Lung microvascular endothelial cell (primary cell): Measurements from ENCODE around the gene MTHFSD. TPM values are rescaled to one million over a fixed set of nuclear protein-coding genes. Genes with fewer than 3 reads are reported as not detected.
A peak's percentile ranks its signal among the peaks of the same experiment; 100 is the strongest.

Source experiments
- DNase-seq, 2 donors: peaks; one replicate each; pipeline versions ENCODE4 v3.0.0 to v3.0.0-alpha.2; 2010; ENCODE audit warnings: low read depth in 2 of 2
- total RNA-seq: library from RNA; depleted of rRNA; stranded (reverse); fragments of >200 nt; gene quantifications from 2 replicates; pipeline ENCODE4 v1.2.1, GENCODE V29; 2014

Gene MTHFSD
- total RNA-seq, 1 donor from 2014 or later, result 7.1 TPM

DNA sequence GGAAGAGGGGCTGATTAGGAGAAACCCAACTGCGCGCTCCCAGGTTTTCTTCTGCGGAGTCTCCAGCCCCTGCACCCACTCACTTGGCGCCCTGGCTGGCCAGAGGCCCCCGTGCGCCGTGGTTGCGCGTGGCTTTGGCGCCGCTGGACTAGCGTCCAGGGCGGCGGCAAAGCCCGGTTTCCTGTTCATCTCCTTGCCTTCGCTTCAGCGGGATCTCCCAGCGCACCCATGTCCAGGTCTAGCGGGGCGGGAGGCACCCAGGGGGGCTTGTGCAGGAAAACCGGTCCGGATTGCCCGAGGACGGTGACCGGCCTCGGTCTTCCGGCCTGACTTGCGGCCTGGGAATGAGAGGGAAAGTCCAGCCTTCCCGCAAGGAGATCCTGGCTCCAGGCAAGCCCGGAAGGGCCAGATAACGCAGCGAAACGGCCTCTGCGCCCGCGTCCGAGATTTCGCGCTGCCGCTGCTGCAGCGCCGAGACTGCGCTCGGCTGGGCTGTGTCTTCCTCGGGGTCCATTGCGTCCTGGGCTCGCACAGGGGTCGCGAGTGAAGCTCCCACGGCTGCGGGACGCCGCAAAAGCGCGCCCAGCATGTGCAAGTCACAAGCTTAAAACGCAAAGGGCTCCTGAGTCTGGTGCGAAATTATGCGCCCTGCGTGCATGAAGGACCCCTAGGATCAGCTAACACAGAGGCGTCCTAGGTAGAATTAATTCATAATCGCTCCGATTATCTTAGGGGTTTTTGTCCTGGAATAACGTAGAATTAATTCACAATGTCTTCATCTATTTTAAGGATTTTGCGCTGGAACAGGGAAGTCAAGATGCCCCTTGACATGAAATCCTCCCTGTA, 39.0 kb downstream of the MTHFSD start:
- DNase-seq, result peak; percentile 18 to 75

DNA sequence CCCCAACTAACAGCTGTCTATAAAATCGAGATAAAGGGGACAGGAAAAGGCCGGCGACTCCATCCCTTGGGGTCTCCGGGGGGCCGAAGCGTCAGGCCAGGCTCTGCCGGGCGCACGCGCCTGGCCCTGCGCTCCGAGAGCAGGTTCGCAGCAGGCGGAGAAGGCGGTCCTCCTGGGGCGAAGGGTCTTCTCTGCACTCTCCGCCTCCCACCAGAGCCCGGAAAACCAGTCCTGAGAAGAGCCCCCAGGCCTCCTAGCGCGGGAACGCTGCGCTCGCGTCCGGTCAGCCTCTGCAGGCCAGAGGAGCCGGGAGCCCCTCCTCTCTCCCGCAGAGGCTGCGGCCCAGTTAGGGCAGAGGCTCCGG, 39.6 kb downstream of the MTHFSD start:
- DNase-seq, result peak in 1 of 2 donors; percentile 50

DNA sequence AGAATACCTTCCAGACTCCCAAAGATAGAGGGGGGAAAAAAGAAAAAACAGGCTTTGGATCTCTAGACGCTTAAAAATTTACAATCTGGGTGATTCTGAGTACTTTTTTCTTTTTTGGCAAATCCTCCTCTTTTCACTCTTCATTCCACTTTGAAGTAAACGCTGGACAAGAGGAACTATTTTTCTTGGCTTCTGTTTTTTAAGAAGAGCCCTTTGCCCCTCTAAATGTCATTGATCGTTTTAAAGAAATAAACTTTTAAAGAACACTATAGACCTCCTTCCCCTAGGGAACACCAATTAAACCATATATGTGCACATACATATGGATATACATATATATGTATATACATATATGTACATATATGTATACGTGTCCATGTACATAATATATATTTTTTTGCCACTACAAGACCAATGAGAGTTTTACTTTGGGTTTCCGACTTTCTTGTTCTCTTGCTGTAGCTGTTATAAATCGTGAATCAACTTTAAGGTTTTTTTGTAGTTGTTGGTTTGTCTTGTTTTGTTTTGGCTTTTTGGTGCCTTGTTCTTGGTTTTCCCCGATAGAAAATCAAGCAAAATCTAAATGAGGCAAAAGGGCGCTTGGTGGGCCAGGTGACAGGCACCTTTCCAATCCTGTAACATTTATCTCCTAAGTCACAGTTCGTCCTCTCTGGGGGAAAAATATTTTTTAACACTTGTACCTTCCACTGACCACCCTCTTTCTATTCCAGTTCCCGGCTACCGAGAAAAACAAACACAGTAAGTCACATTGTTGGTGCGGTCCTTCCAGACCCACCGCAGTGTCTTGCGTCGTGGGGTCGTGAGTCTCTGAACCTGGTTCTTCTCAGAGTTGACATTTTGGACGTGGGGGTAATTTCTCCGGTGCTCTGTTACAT, 40.3 kb downstream of the MTHFSD start:
- DNase-seq, result peak in 1 of 2 donors; percentile 40

DNA sequence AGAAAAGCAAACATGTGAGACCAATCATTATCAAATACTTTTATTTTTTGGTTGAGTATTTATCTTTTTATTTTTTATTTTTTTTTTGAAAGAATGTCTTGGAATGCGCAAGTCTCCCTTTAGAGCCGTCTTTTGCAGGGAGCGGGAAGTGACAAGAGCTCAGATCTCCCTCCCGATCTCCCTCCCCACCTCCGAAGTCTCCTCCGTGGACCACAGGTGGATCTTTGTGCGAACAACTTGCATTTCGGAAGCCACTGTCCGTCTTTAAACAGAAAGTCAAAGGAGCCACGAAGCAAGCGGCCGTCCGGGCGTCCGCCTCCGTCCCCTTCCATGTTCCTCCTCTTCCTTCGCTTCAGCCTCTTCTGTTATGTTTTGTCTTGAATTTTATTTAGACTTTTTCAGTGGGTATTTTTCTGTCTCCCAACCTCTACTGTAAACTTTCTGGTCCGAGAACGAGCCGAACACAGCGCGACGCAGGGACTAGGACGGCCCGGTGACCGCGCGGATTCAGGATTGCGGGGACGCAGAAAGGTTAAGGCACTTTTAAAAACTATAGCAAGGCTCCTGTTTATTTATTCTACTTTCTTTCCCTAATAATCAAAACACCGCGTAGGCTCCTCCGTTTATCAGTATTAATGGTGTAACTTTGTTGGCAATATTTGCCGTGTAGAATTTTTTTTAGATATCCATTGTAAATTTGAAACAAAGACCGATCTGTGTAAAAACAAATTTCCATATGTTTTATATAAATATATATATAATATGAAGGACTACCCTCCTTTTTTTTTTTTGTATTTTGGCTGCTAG, 41.4 kb downstream of the MTHFSD start:
- DNase-seq, result peak in 1 of 2 donors; percentile 24

DNA sequence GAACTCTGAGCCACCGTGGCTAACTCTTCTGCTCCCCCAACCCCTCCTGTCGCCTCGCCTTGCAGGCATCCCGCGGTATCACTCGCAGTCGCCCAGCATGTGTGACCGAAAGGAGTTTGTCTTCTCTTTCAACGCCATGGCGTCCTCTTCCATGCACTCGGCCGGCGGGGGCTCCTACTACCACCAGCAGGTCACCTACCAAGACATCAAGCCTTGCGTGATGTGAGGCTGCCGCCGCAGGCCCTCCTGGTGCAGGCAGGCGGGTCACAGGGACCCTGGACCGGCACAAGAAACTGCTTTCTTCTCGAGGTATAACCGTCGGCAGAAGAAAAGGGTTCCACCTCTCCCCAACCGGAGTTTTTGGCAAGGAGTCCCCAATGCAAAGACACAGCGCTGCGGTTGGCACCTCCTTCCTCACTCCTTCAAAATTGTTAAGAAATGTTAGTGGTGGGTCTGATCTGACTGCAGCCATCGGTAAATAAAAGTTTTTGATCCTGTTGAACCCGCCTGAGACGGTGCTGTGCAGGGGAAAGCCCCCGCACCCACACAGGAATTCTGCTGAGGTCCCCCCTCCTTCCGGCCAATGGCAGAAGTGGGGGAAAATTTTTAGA, 42.1 kb downstream of the MTHFSD start:
- DNase-seq, result peak in 1 of 2 donors; percentile 38

DNA sequence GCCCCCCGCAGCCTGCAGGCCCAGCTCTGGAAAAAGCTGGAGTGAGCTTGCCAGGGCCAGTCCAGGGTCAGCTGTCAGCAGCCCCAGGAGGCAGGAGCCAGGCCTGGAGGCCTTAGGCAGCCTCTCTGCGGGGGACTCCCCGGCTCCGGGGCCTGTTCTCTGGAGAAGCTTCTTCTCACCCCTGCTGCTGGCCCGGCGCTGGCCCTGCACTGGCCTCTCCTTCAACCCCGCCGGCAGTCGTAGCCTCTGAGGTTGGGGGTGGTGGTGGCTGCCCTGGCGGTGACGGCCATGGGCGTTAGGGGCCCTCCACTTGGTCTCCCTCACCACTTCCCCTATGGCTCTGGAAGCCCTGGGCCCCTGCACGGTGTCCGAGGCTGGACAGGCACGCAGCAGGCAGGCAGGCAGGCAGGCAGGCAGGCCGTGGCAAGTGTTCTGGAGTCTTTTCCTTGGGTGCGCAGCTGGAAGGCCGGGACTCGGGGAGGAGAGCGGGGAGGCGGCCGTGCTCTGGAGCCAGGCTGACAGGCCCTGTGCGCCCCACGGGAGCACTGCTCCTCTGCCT, 42.7 kb downstream of the MTHFSD start:
- DNase-seq, result peak in 1 of 2 donors; percentile 52

DNA sequence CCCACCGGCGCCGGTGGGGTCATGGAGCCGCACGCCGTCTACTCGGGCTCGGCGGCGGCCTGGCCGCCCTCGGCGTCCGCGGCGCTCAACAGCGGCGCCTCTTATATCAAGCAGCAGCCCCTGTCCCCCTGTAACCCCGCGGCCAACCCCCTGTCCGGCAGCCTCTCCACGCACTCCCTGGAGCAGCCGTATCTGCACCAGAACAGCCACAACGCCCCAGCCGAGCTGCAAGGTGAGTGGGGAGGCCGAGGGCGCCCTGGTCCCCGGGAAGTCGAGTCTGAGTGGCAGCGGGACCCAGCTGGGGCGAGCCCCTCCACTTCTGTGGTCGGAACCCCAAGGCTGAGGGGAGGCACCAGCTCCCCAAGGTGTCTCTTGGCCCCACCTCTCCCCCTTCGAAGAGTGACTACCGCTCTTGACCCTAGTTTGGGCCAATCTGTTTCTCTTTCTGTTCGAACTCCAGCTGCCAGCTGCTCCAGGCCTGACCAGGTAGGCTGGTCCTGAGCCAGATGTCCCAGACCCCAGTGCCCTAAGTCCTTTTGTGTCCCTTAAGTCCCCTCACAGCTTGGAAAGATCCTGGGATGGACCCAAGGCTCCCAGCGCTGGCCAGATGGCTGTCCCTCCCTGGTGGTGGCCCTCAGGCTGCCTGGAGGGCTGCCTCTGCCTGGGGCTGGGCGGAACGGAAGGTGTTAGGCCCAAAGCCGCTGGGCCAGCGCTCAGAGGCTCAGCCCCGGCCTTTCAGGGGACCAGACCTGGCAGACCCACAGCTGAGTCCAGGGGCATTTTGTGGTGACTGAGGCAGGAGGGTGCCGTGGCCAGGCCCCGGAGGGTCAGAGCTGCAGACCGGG, 43.5 kb downstream of the MTHFSD start:
- DNase-seq, result peak in 1 of 2 donors; percentile 53

DNA sequence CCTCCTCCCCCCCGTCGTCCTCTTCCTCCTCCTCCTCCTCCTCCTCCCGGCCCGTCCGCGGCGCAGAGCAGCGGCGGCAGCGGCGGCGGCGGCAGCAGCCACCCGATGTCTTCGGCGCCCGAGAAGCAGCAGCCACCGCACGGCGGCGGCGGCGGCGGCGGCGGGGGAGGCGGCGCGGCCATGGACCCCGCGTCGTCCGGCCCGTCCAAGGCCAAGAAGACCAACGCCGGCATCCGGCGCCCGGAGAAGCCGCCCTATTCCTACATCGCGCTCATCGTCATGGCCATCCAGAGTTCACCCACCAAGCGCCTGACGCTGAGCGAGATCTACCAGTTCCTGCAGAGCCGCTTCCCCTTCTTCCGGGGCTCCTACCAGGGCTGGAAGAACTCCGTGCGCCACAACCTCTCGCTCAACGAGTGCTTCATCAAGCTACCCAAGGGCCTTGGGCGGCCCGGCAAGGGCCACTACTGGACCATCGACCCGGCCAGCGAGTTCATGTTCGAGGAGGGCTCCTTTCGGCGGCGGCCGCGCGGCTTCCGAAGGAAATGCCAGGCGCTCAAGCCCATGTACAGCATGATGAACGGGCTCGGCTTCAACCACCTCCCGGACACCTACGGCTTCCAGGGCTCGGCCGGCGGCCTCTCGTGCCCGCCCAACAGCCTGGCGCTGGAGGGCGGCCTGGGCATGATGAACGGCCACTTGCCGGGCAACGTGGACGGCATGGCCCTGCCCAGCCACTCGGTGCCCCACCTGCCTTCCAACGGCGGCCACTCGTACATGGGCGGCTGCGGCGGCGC, 44.4 kb downstream of the MTHFSD start, which contains the start of gene FOXF1:
TSS of gene FOXF1 (plus strand) at position 63 of the 797 bp plus-strand sequence. CDS start at position 106, 43 bp downstream.
- DNase-seq, result peak; percentile 18 to 80

DNA sequence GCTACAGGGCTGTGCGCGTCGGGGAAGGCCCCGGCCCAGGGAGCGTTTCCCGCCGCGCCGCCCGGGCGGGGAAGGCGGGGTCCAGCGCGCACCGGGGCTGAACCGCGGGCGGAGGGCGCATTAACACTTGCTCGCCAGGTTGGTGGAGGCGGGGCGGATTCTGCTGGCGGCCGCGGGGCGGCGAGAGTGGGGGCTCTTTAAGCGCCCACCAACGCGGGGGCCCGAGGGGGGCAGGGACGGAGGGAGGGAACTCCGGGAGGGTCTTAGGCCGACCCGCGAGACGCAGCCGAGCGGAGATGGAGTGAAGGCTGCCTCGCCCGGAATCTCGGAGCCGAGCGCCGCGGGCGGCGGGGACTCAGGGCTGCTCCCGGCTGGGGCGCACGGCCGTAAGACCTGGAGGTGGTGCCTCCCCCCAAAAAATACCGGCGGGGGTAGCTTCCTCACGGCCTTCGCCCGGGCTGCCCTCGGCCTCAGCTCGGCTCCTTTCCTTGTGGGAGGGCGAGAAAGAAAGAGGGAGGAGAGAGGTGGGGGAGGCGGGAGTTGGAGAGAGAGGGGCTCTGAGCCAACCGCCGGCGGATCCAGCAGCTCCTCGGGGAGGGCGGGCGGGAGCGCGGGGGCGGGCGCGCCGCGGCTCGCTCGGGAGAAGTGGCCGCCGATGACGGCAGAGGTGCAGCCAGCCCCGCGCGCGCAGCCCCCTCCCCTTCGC, 45.1 kb downstream of the MTHFSD start:
- peak; percentile 30 to 93 for DNase-seq

DNA sequence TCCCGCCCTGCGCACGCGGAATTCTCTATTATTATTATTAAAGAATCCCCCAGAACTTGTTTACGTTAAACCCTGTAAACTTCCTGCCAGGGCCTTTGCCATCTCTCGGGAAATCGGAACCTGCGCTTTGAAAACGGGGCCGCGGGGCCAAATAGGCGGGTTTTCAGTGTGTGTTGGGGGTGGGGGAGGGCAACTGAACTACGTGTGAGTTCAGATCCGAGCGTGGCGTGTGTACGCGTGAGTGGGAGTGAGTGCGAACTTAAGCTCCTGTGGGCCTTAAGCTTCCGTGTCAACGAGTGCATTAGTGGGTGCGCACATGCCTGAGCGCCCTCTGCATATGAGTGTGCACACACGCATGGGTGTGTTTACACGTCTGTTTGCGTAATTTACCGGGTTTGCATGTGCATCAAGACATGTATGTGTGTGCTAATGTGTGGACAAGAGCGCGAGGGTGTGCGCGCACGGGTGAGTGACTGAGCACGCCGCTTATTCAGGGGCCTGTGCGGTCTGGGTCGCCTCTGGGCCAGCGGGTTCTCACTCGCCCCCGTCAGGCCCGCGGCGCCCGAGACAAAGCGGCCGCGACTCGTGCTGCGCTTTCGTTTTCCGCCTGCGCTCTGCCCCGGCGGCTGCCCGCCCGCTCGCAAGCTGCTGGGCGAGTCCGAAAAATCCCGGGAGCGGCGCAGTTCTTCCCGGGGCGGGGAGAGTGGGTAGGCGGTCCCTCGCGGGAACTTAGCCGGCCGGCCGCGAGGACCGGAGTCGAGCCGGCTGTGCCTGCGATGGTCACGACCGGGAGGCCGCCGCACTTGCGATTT, 45.9 kb downstream of the MTHFSD start:
- peak; percentile 82 to 91 for DNase-seq

DNA sequence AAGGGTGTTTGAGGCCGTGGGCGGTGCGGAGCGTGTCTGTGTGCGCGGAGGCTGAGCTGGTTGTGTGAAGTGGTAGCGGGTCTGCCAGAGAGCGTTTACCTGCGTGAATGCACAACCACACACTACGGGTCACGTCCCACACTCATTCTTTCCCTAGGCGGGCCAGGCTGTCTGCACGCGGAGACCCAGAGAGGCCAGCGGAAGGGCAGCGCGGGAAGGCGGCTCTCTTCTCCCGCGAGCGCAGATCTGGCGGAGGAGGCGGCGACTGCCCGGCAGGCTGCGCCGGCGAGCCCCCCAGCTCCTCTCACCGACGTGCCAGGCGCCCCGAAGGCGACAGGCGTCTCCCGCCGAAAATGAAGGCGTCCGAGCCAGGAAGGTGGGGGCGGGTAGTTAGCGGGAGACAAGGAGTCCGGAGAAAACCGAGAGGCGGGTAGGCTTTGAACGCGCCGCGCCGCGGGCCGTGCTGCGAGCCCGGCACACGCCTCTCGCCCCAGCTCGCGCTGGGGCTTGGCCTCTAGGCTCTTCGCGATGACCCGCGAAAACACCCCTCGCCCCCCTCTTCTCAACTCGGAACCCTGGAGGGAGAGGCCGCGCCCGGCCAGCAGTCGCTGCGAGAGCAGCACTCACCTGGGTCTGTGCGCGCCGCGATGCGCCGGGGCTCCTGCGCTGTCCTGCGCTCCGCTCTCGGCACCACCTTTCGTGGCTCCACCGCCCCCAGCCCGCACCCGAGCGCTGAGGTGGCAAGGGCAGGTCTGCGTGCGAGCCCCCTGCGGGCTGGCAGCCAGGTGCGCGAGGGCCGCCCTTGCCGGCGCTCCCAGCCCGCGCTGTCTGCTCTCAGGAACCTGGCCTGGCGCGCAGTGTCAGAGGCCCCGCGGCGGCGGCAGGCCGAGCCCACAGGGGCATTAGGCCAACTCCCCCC, 46.7 kb downstream of the MTHFSD start:
- DNase-seq, result peak; percentile 34 to 60

DNA sequence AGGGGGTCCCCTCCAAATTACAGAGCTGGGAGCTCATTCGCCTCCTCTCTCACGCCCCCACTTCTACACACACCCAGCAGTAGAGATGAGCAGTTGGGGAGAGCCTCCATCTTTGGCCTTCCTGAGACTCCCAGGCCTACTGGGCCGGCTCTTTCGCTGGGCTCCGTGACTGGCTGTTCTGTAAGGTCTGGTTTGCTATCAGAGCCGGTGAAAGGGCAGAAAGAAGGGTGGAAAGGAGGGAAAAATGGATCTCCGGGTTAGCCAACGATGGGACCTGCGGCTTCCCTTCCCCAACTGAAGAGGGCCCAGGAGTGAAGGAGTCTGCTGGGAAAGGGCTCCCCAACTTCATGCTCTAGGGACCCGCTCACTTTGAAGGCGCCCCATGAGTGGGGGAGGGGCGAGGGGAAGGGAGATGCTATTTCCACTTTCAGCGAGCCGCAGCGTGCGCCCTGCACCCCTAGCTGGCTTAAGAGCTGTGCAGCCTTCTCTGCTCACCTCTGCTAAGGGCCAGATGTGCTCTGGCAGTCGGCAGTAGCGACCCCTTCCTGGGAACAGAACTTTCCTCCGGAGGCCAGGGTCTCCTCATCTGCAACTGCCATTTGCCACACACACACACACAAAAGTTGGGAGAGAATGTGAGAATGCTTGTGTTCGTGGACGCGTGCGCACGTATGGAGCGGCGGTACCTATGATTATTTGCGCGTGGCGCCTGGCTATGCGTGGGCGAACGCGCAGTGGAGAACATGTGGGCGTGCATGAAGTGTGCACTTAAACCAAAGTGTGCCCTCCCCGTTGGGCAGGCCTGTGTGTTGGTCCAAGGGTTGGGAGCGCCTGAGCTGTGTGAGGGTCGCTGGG, 47.6 kb downstream of the MTHFSD start:
- no peak for DNase-seq

DNA sequence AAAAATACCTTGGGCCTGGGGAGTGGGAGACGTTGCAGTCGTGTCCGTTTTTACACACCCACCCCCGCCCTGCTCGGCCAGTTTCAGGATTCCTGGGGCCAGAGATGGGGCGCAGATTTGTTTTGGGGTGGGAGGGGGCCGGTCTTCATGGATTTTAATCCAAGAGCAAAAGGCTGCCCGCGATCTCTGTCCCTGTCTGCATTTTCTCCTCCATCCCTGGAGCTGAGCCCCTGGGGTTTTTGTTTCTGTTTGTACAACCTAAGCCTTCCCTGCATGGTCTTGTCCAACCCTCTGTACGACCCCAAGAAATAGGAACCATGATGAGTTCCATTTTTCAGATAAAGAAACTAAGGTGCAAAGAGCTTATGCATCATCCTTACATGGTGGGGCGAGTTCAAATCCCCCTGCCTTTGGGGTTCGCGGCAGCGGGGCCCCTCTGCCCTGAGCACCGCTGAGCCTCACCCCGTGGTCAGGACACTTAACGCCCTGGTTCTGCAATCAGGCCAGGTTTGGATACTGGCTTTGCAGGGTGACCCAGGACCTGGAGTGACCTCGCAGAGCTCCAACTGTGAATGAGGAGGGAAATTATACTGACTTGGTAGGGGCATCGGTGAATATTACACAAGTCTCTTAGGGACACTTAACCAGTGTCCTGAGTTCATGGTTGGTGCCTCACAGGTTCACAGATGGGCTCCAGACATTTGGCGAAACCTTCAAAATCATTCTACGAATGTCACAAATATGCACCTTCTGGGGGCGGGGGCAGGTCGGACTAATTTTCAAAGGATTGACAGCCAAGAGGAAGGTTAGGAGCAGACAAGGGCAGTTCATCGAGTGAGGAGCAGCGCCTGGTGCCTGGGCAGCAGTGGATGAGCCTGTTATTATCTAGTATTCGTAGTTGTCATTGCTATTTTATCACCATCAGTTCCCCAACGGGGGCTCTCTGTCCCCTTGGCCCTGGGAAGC, 48.9 kb downstream of the MTHFSD start:
- DNase-seq, result no peak
